Mesendoderm (in vitro differentiated cells): ENCODE data around the gene ZMYND8.

Source experiments
- DNase-seq: peaks from one replicate; pipeline ENCODE4 v3.0.0; 2013
- H2AK5ac ChIP-seq: 2 replicates; pipeline ENCODE4 v1.6.1; 2013; ENCODE audit warnings: low read length, inconsistent platforms
- H2BK120ac ChIP-seq: 2 replicates; pipeline ENCODE4 v1.6.1; 2013; ENCODE audit warnings: low read depth, mild to moderate bottlenecking, low read length, moderate library complexity, mixed read lengths
- H2BK15ac ChIP-seq: replicated peaks from 2 replicates; pipeline ENCODE4 v1.6.1; 2013; ENCODE audit warnings: low read depth, mild to moderate bottlenecking, moderate library complexity
- H2BK5ac ChIP-seq: 2 replicates; pipeline ENCODE4 v1.6.1; 2013; ENCODE audit warnings: low read length, inconsistent platforms
- H3K18ac ChIP-seq: 2 replicates; pipeline ENCODE4 v1.6.1; 2013; ENCODE audit warnings: mild to moderate bottlenecking, low read length, mixed read lengths
- H3K23ac ChIP-seq: one replicate; pipeline ENCODE4 v1.6.1; 2013; ENCODE audit warnings: low read length
- H3K27ac ChIP-seq: 2 replicates; pipeline ENCODE4 v1.5.1; 2013; ENCODE audit warnings: low read depth, mild to moderate bottlenecking, inconsistent platforms, low read length, moderate library complexity
- H3K27me3 ChIP-seq: 2 replicates; pipeline ENCODE4 v1.6.1; 2013; ENCODE audit warnings: low read length, control low read depth, mild to moderate bottlenecking, inconsistent platforms; ENCODE audit not compliant: insufficient read depth, poor library complexity
- H3K36me3 ChIP-seq: 2 replicates; pipeline ENCODE4 v1.6.1; 2013; ENCODE audit warnings: low read length, inconsistent platforms; ENCODE audit not compliant: control insufficient read depth, insufficient read depth
- H3K4ac ChIP-seq: one replicate; pipeline ENCODE4 v1.6.1; 2013; ENCODE audit warnings: low read depth, mild to moderate bottlenecking, low read length, moderate library complexity
- H3K4me1 ChIP-seq: 2 replicates; pipeline ENCODE4 v1.6.1; 2013; ENCODE audit warnings: low read depth, low read length, inconsistent platforms; ENCODE audit not compliant: control insufficient read depth
- H3K4me2 ChIP-seq: 2 replicates; pipeline ENCODE4 v1.6.1; 2013; ENCODE audit warnings: low read length
- H3K4me3 ChIP-seq: 2 replicates; pipeline ENCODE4 v1.5.1; 2013; ENCODE audit warnings: mild to moderate bottlenecking, low read length
- H3K56ac ChIP-seq: one replicate; pipeline ENCODE4 v1.6.1; 2013; ENCODE audit warnings: low read length
- H3K79me1 ChIP-seq: 2 replicates; pipeline ENCODE4 v1.6.1; 2013; ENCODE audit warnings: low read length, inconsistent platforms
- H3K79me2 ChIP-seq: 2 replicates; pipeline ENCODE4 v1.6.1; 2013; ENCODE audit warnings: mild to moderate bottlenecking, low read length; ENCODE audit not compliant: control insufficient read depth, insufficient read depth
- H3K9ac ChIP-seq: 2 replicates; pipeline ENCODE4 v1.6.1; 2013; ENCODE audit warnings: low read length, inconsistent platforms
- H4K5ac ChIP-seq: one replicate; pipeline ENCODE4 v1.6.1; 2013; ENCODE audit warnings: low read length
- H4K8ac ChIP-seq: one replicate; pipeline ENCODE4 v1.6.1; 2013; ENCODE audit warnings: low read depth, mild to moderate bottlenecking, control low read depth, low read length, moderate library complexity
- WGBS: extraction: QIAGEN DNeasy Blood & Tissue Kit; methylation state at CpG from one replicate; pipeline ENCODE4 v1.1.7; 2013; ENCODE audit warnings: low lambda C conversion rate, missing lambda C conversion rate; ENCODE audit not compliant: insufficient coverage; ENCODE audit errors: extremely low coverage; 5-methylcytosine and 5-hydroxymethylcytosine counted together

The ZMYND8 gene

GRCh38 chr20:47315339-47316056 lies 41.0 kb downstream of the ZMYND8 start:
- Histone ChIP-seq H2AK5ac (no peak overlapping the region), H3K9ac (no peak overlapping the region), H2BK5ac (no peak overlapping the region), H3K4me1 (peaks cover 37% of the 10 kb centered on the region), H3K27ac (peak overlapping the region; percentile 49), H4K5ac (no peak overlapping the region), H3K79me2 (peaks cover 43% of the 10 kb centered on the region), H3K36me3 (no peaks in the 10 kb centered on the region), H4K8ac (no peak overlapping the region), H3K4ac (no peak overlapping the region), H3K4me3 (no peak overlapping the region), H3K56ac (peak overlapping the region; percentile 59), H3K4me2 (no peak overlapping the region), H2BK15ac (no peak overlapping the region), H3K79me1 (peaks cover 14% of the 10 kb centered on the region), H3K23ac (no peak overlapping the region), H3K27me3 (no peaks in the 10 kb centered on the region), H3K18ac (peak overlapping the region; percentile 33), H2BK120ac (peak overlapping the region; percentile 18)
- DNase-seq = peak; percentile 93
- no CpG with 5 or more reads among the region's 10 CpGs for WGBS

DNA sequence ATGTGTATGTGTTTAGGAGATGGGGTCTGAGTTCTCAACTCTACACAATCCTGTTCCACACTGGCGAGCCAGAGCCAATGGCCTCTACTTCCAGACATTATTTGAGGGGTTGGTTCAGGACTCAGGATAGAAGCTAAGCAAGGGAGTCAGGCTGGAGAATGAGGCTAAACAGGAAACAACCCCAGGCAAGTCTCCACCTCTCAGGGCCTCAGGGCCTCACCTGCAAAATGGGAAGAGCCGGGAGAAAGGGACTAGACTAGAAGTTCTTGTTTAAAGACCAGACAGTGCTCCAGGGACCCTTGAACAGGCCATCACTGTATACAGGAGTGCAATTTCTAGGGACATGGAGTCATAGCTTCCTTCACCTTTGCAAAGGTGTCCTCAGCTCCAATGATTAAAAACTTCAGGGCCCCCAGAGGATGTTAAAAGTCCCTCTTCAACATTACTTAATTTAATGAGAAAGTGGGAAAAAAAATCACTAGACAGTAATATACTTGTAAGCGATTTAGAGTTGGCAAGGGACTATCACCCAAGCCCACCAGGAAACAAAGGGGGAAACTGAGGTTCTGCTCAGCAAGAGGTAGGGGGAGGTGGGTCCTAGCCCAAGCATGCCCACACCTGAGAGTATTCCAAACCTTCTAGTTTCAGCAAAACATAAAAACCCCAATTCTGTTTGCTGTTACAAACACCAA lies 41.7 kb downstream of the ZMYND8 start:
- H3K4me3 ChIP-seq = no peak overlapping the region
- no peak overlapping the region for H2BK120ac ChIP-seq
- H3K4ac ChIP-seq = no peak overlapping the region
- H3K27ac ChIP-seq = peak overlapping the region; percentile 49
- peak overlapping the region; percentile 45 for H3K56ac ChIP-seq
- no peaks in the 10 kb centered on the region for H3K36me3 ChIP-seq
- H3K4me2 ChIP-seq = no peak overlapping the region
- no peak for DNase-seq
- no peak overlapping the region for H3K23ac ChIP-seq
- peak overlapping the region; percentile 33 for H3K18ac ChIP-seq
- WGBS = no CpG with 5 or more reads among the region's 3 CpGs
- no peak overlapping the region for H2BK15ac ChIP-seq
- no peak overlapping the region for H3K9ac ChIP-seq
- H3K27me3 ChIP-seq = no peaks in the 10 kb centered on the region
- no peak overlapping the region for H4K8ac ChIP-seq
- H2AK5ac ChIP-seq = no peak overlapping the region
- H3K79me1 ChIP-seq = peaks cover 14% of the 10 kb centered on the region
- peaks cover 43% of the 10 kb centered on the region for H3K79me2 ChIP-seq
- peaks cover 34% of the 10 kb centered on the region for H3K4me1 ChIP-seq
- no peak overlapping the region for H2BK5ac ChIP-seq
- no peak overlapping the region for H4K5ac ChIP-seq

DNA sequence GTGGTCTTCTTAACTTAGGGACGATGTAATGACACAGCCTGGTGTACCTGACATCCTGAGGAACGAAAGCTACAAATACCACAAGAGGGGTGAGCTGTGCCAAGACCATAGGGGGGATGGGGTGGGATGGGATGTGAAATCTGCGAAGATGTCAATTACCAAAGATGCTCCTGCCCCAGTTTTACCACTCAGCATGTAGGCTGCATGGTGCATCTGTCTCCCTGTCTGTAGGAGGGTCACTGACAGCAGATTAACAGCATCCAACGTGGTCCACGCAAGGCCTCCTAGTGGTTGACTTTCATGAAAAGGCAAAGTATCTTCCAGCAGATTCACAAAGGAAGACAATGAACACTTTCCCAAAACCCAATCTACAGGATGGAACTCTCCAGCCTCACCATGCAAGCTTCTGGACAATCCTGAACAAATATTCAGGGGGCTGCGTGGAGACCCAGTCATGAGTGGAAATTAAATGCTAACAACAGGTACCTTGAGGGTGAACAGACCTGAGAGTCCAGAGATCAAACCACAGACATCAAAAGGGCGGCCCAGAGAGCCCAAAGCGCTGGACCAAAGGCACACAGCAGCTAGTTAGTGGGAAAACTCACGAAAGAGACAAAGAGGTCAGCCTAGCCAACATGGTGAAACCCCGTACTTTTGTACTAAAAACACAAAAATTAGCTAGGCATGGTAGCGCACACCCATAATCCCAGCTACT lies 44.4 kb downstream of the ZMYND8 start:
- Histone ChIP-seq H3K18ac (peak overlapping the region; percentile 53), H3K4me1 (peaks cover 13% of the 10 kb centered on the region), H2AK5ac (no peak overlapping the region), H3K23ac (no peak overlapping the region), H3K27ac (no peak overlapping the region), H2BK15ac (no peak overlapping the region), H3K4me3 (no peak overlapping the region), H4K8ac (no peak overlapping the region), H3K56ac (no peak overlapping the region), H2BK5ac (no peak overlapping the region), H3K9ac (no peak overlapping the region), H3K36me3 (peaks cover 5% of the 10 kb centered on the region), H4K5ac (no peak overlapping the region), H3K79me1 (peaks cover 14% of the 10 kb centered on the region), H3K4me2 (no peak overlapping the region), H3K79me2 (peaks cover 52% of the 10 kb centered on the region), H2BK120ac (no peak overlapping the region), H3K27me3 (no peaks in the 10 kb centered on the region), H3K4ac (no peak overlapping the region)
- DNase-seq = no peak
- WGBS = no CpG with 5 or more reads among the region's 11 CpGs

- no peak overlapping the region for H4K5ac ChIP-seq
- no peak overlapping the region for H4K8ac ChIP-seq
- H2AK5ac ChIP-seq = no peak overlapping the region
- no peak overlapping the region for H3K27ac ChIP-seq
- peaks cover 10% of the 10 kb centered on the region for H3K79me1 ChIP-seq
- no peak overlapping the region for H3K56ac ChIP-seq
- H3K36me3 ChIP-seq = peaks cover 5% of the 10 kb centered on the region
- no peak overlapping the region for H3K18ac ChIP-seq
- no peak overlapping the region for H3K23ac ChIP-seq
- WGBS = no CpG with 5 or more reads among the region's 5 CpGs
- H3K4me2 ChIP-seq = no peak overlapping the region
- H2BK15ac ChIP-seq = no peak overlapping the region
- H2BK5ac ChIP-seq = no peak overlapping the region
- no peaks in the 10 kb centered on the region for H3K27me3 ChIP-seq
- peaks cover 47% of the 10 kb centered on the region for H3K79me2 ChIP-seq
- H3K4me1 ChIP-seq = peaks cover 8% of the 10 kb centered on the region
- H3K4ac ChIP-seq = no peak overlapping the region
- H2BK120ac ChIP-seq = no peak overlapping the region
- DNase-seq = no peak
- no peak overlapping the region for H3K9ac ChIP-seq
- H3K4me3 ChIP-seq = no peak overlapping the region
These were observed 45.3 kb downstream of the ZMYND8 start for GRCh38 chr20:47311211-47311610.

- Histone ChIP-seq H2AK5ac (no peak overlapping the region), H3K4me2 (no peak overlapping the region), H3K56ac (peak overlapping the region; percentile 17), H4K5ac (no peak overlapping the region), H3K4me1 (peaks cover 8% of the 10 kb centered on the region), H3K27ac (no peak overlapping the region), H4K8ac (no peak overlapping the region), H2BK15ac (no peak overlapping the region), H3K79me2 (peaks cover 46% of the 10 kb centered on the region), H3K4me3 (no peak overlapping the region), H3K27me3 (no peaks in the 10 kb centered on the region), H2BK120ac (no peak overlapping the region), H3K23ac (no peak overlapping the region), H3K18ac (no peak overlapping the region), H3K36me3 (peaks cover 5% of the 10 kb centered on the region), H3K79me1 (peaks cover 10% of the 10 kb centered on the region), H2BK5ac (no peak overlapping the region), H3K4ac (peak overlapping the region; percentile 49), H3K9ac (no peak overlapping the region)
- no peak for DNase-seq
- no CpG with 5 or more reads among the region's 8 CpGs for WGBS
These were observed 45.8 kb downstream of the ZMYND8 start for GRCh38 chr20:47310729-47311128.
